SK-N-SH (cell line): ENCODE measurements around the gene LSR.

Experiments used
- CTCF ChIP-seq: fragments of 200-600 bp; sonication (generic); IDR thresholded peaks from 2 replicates; pipeline ENCODE4 v1.6.1; 2017; ENCODE audit warnings: antibody characterized with exemption, mild to moderate bottlenecking, moderate library complexity
- FOXM1 ChIP-seq: IDR thresholded peaks from 2 replicates; pipeline ENCODE4 v1.4.0; 2012; ENCODE audit warnings: low read depth, mild to moderate bottlenecking
- JUND ChIP-seq: IDR thresholded peaks from 2 replicates; pipeline ENCODE4 v1.4.0; 2012
- RAD21 ChIP-seq: IDR thresholded peaks from 2 replicates; pipeline ENCODE4 v1.6.1; 2012; ENCODE audit warnings: mild to moderate bottlenecking, low read length
- RCOR1 ChIP-seq: fragments of 150-350 bp; IDR thresholded peaks from 2 replicates; pipeline ENCODE4 v1.6.1; 2017; ENCODE audit warnings: antibody characterized with exemption, low read length
- REST ChIP-seq: IDR thresholded peaks from 2 replicates; pipeline ENCODE4 v1.6.1; 2012; ENCODE audit warnings: mild to moderate bottlenecking, low read depth, low read length, moderate library complexity
- RXRA ChIP-seq: IDR thresholded peaks from 2 replicates; pipeline ENCODE4 v1.4.0; 2012; ENCODE audit warnings: low read depth, mild to moderate bottlenecking, borderline replicate concordance
- SMC3 ChIP-seq: IDR thresholded peaks from 2 replicates; pipeline ENCODE4 v1.6.1; 2012; ENCODE audit warnings: low read depth, low read length, improper control_type of control experiment
- ZBTB33 ChIP-seq: IDR thresholded peaks from 2 replicates; pipeline ENCODE4 v1.4.0; 2012; ENCODE audit warnings: low read depth, borderline replicate concordance

GRCh38 chr19:35208121-35208520, 40.7 kb upstream of the LSR start:
- TF ChIP-seq CTCF = no peak
- no peak for TF ChIP-seq REST
- TF ChIP-seq JUND = no peak
- TF ChIP-seq FOXM1 = no peak
- no peak for TF ChIP-seq RAD21
- no peak for TF ChIP-seq RCOR1
- TF ChIP-seq SMC3 = no peak
- no peak for TF ChIP-seq ZBTB33
- TF ChIP-seq RXRA = no peak
